Heart left ventricle (tissue), 16 donors: ENCODE results near the gene MST1R. TPM values are rescaled to one million over a fixed set of nuclear protein-coding genes. Genes with fewer than 3 reads are reported as not detected.

ENCODE experiments used
- ATAC-seq, 4 donors: fragments of 200-7000 bp; cut with Tn5 transposase; one replicate each; pipeline ENCODE4 v1.9.1; 2020 to 2022; ENCODE audit warnings: moderate library complexity in 4 of 4, mild to moderate bottlenecking in 3 of 4, moderate number of reproducible peaks in 1 of 4
- DNase-seq, 5 donors: peaks; one replicate each; pipeline ENCODE4 v3.0.0-alpha.2; 2020
- H3K27ac ChIP-seq, 12 donors: fragments of 200-600 bp; sonication (generic) in 4 of 12; one replicate each; pipeline versions ENCODE4 v1.5.0 to v1.8.0; 2016 to 2022; ENCODE audit warnings: mild to moderate bottlenecking in 2 of 12
- H3K27me3 ChIP-seq, 9 donors: fragments of 200-600 bp; sonication (generic) in 2 of 9; one replicate each; pipeline versions ENCODE4 v1.5.1 to v1.8.0; 2016 to 2022; ENCODE audit warnings: mild to moderate bottlenecking in 3 of 9
- H3K36me3 ChIP-seq, 9 donors: fragments of 200-600 bp; sonication (generic) in 2 of 9; one replicate each; pipeline versions ENCODE4 v1.5.0 to v1.8.0; 2018 to 2022; ENCODE audit warnings: mild to moderate bottlenecking in 2 of 9
- H3K4me1 ChIP-seq, 12 donors: fragments of 200-600 bp; sonication (generic) in 4 of 12; one replicate each; pipeline versions ENCODE4 v1.5.0 to v1.8.0; 2016 to 2022; ENCODE audit warnings: mild to moderate bottlenecking in 3 of 12
- H3K4me3 ChIP-seq, 12 donors: fragments of 200-600 bp; sonication (generic) in 4 of 12; one replicate each; pipeline versions ENCODE4 v1.5.0 to v1.8.0; 2017 to 2022; ENCODE audit warnings: mild to moderate bottlenecking in 9 of 12, moderate library complexity in 4 of 12
- H3K9me3 ChIP-seq, 12 donors: fragments of 200-600 bp; sonication (generic) in 4 of 12; one replicate each; pipeline versions ENCODE4 v1.5.0 to v1.8.0; 2016 to 2022; ENCODE audit warnings: mild to moderate bottlenecking in 1 of 12
- CTCF ChIP-seq, 12 donors: fragments of 200-600 bp; sonication (generic) in 4 of 12; IDR thresholded peaks; one replicate each; pipeline versions ENCODE4 v1.5.0 to v1.8.0; 2018 to 2022; ENCODE audit warnings: antibody characterized with exemption in 12 of 12, mild to moderate bottlenecking in 5 of 12
- POLR2A ChIP-seq, 2 donors: fragments of 450-650 bp; IDR thresholded peaks; one replicate each; pipeline ENCODE4 v1.6.1; 2017; ENCODE audit warnings: antibody characterized with exemption in 2 of 2, mild to moderate bottlenecking in 2 of 2, moderate library complexity in 2 of 2
- WGBS, 4 donors: extraction: QIAGEN DNeasy Blood & Tissue Kit in 2 of 4; methylation state at CpG; one replicate each; pipeline versions ENCODE4 v1.1.5 to v1.1.7; 2013 to 2018; 5-methylcytosine and 5-hydroxymethylcytosine counted together
- intact Hi-C, 10 donors: fragments of 100-400 bp; cut with DNase I; formaldehyde crosslinking; loops; one replicate each; pipeline versions ENCODE4 v1.11.1 to v1.14.2; 2022
- polyA plus RNA-seq, 2 donors: library from polyadenylated mRNA; stranded (reverse); fragments of 200-250 nt; gene quantifications; one replicate each; pipeline ENCODE4 v1.2.3, GENCODE V29; 2013
- total RNA-seq, 9 donors: library from RNA; depleted of rRNA in 2 of 9; stranded (reverse); fragments of >200 nt in 2 of 9; fragmentation: NEBNext Ultra II Directional in 3 of 9; extraction: Animal tissue kit (Norgen Biotek cat#: 25700) in 3 of 9; gene quantifications; one replicate each; pipeline versions ENCODE4 v1.1.0 to v1.2.4, GENCODE V29; 2016 to 2023
- donor health status: ischemic (EF 13 %, LVEDD 7.1; RV severe dilation, severe dysfunction).
- donor health status: healthy with polysubstance abuse.
- donor health status: DM: no; HTN: yes; CAD: no.
- donor health status: DM: no; HTN: no; CAD: no.
- donor health status: ischemic (EF 25% LVEDD 6.9; RV normal size, moderate dysfunction).
- donor health status: ischemic (EF 25% LVEDD 5.7; RV mildly dilated, moderate dysfunction).
- donor health status: healthy.
- donor health status: DM: yes; HTN: yes; CAD: no.
- donor health status: ischemic (EF 35%, LVEDD 5.7; RV mildly dilated, moderate dysfunction).
- donor health status: nonischemic (EF 11% LVEDD 7.7; RV severe dilation, severe dysfunction).
- donor health status: DM: yes; HTN: yes; CAD: no.
- donor health status: PGD.
- donor health status: ischemic (EF 29% LVEDD 5.4; RV normal size, mild dysfunction).
- donor health status: nonischemic (EF 23%, LVEDD 6.1; RV moderate dilation, normal function).

The MST1R gene
- total and polyA plus RNA-seq, 11 donors, result 0.79 to 8.9 (median 1.8) TPM

GRCh38 chr3:49855662-49856061 is 48.0 kb downstream of the MST1R start:
- Histone ChIP-seq H3K4me1 (peaks cover 0 to 14% (median 8%) of the 10 kb centered on the region in 12 donors), H3K27ac (no peak overlapping the region), H3K9me3 (no peaks in the 10 kb centered on the region), H3K27me3 (no peaks in the 10 kb centered on the region), H3K36me3 (no peaks in the 10 kb centered on the region), H3K4me3 (peak overlapping the region in 9 of 12 donors; percentile 51 to 91 (median 68))
- intact Hi-C loops, result loop anchor here in 2 of 10 donors (2.0 to 5.0 kb wide), 2 partner anchors 47 to 73 kb away; partner anchors contain the start of genes MON1A (in 1 of the 2) and MST1R (in 1 of the 2)
- DNase-seq (no peak), ATAC-seq (no peak)
- WGBS, 4 donors, result 48 to 55% (median 53%) methylated on average over 5 of the region's 5 CpGs
- no peak for TF ChIP-seq POLR2A (IDR thresholded peaks at IDR 0.05)

- TF ChIP-seq CTCF (IDR thresholded peaks at IDR 0.05), result no peak
- TF ChIP-seq POLR2A (IDR thresholded peaks at IDR 0.05), result no peak
- Histone ChIP-seq H3K27me3 (no peaks in the 10 kb centered on the region), H3K9me3 (no peaks in the 10 kb centered on the region), H3K4me3 (no peak overlapping the region), H3K4me1 (peaks cover 0 to 15% (median 7%) of the 10 kb centered on the region in 12 donors), H3K27ac (no peak overlapping the region), H3K36me3 (peaks cover 0 to 15% (median 0%) of the 10 kb centered on the region in 9 donors)
- intact Hi-C loops, result loop anchor here in 3 of 10 donors (10.0 kb wide), 3 partner anchors 59 to 239 kb away; partner anchors contain the start of genes MST1R (in 1 of the 3) and RBM5 (in 1 of the 3)
- ATAC-seq, result no peak
- no peak for DNase-seq
- WGBS, 4 donors, result 82 to 92% (median 86%) methylated on average over 3 of the region's 3 CpGs
Measured at GRCh38 chr3:49845694-49846093, 58.0 kb downstream of the MST1R start.

GRCh38 chr3:49844464-49845183 is 59.0 kb downstream of the MST1R start:
- intact Hi-C loops, result loop anchor here in 9 of 10 donors (5.0 to 10.0 kb wide), 5 partner anchors 58 to 240 kb away; partner anchors contain the start of genes MST1R (in 3 of the 9) and RBM5 (in 1 of the 9)
- DNase-seq (no peak), ATAC-seq (no peak)
- Histone ChIP-seq H3K27ac (no peak overlapping the region), H3K4me3 (no peak overlapping the region), H3K4me1 (peaks cover 5 to 26% (median 17%) of the 10 kb centered on the region in 12 donors), H3K27me3 (no peaks in the 10 kb centered on the region), H3K36me3 (peaks cover 0 to 15% (median 0%) of the 10 kb centered on the region in 9 donors), H3K9me3 (no peaks in the 10 kb centered on the region)
- 78 to 96% (median 89%) methylated on average over 5 of the region's 5 CpGs for WGBS, 4 donors
- no peak for TF ChIP-seq CTCF (IDR thresholded peaks at IDR 0.05)
- no peak for TF ChIP-seq POLR2A (IDR thresholded peaks at IDR 0.05)

GRCh38 chr3:49842843-49843517 is 60.7 kb downstream of the MST1R start:
- Histone ChIP-seq H3K4me1 (peaks cover 5 to 34% (median 23%) of the 10 kb centered on the region in 12 donors), H3K36me3 (peaks cover 0 to 15% (median 0%) of the 10 kb centered on the region in 9 donors), H3K9me3 (no peaks in the 10 kb centered on the region), H3K27me3 (no peaks in the 10 kb centered on the region), H3K4me3 (no peak overlapping the region), H3K27ac (no peak overlapping the region)
- intact Hi-C loops, result loop anchor here in 9 of 10 donors (5.0 to 10.0 kb wide), 5 partner anchors 59 to 242 kb away; partner anchors contain the start of genes MST1R (in 3 of the 9) and RBM5 (in 1 of the 9)
- WGBS, 4 donors, result 93 to 95% (median 94%) methylated on average over 3 of the region's 3 CpGs
- DNase-seq (peak in 1 of 5 donors; percentile 37), ATAC-seq (no peak)
- no peak for TF ChIP-seq CTCF (IDR thresholded peaks at IDR 0.05)
- no peak for TF ChIP-seq POLR2A (IDR thresholded peaks at IDR 0.05)
